GM12892 (cell line): ENCODE results near the gene SLC22A5.

Experiments
- POLR2A ChIP-seq: IDR thresholded peaks from 2 replicates; pipeline ENCODE4 v1.6.1; 2011; ENCODE audit warnings: low read depth, low read length, control low read depth
- POLR2AphosphoS5 ChIP-seq: IDR thresholded peaks from 2 replicates; pipeline ENCODE4 v1.6.1; 2011; ENCODE audit warnings: low read depth, low read length, control low read depth
- TAF1 ChIP-seq: IDR thresholded peaks from 2 replicates; pipeline ENCODE4 v1.6.1; 2011; ENCODE audit warnings: low read depth, mild to moderate bottlenecking, control low read depth, low read length, borderline replicate concordance

DNA sequence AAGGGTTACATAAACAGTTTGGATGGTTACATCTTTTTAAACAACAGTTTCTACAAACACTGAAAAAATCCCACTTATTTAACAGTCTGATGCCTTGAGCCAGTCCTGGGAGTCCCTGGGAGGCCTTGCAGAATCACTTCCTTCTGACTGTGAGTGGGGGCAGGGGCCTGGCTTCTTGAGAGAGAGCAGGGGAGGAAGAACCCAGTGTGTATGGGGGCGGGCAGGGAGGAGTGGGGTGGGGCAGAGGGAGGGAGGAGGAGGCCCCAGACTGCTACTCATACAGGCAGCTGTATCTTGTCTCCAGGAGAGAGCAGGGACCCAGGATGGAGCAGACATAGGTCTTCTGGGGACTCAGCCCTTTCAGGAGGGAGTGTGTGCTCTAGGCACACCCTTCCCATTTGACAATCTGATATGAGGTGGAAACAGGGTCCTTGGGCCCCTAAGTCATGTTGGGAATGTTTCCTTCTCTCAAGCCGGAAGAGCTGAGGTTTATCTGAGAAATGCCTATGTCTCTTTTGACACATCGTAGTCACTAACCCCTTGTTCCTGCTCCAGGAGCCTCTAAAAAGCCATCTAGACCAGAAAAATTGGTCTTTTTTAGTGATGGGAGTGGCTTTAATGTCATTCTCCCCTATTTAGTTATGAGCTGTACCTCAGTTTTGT is 68.2 kb downstream of the SLC22A5 start:
- no peak for TF ChIP-seq POLR2AphosphoS5
- peak; percentile 32; the same call in 1 of the 2 replicates for TF ChIP-seq POLR2A
- TF ChIP-seq TAF1: 0 out of 2 replicates have a peak, but pooled peaks have one; percentile 28
